HFF-Myc (cell line): ENCODE measurements around the gene CMBL.

Source experiments
- DNase-seq: peaks from one replicate; pipeline ENCODE4 v3.0.0-alpha.2; 2011; ENCODE audit warnings: low read depth; ENCODE audit errors: extremely low read depth
- H3K4me3 ChIP-seq: replicated peaks from 2 replicates; pipeline ENCODE4 v1.5.1; 2011; ENCODE audit warnings: low read depth, mild to moderate bottlenecking, control low read depth, low read length
- CTCF ChIP-seq: IDR thresholded peaks from 2 replicates; pipeline ENCODE4 v1.5.1; 2012; ENCODE audit warnings: mild to moderate bottlenecking, low read depth, low read length, control low read depth; ENCODE audit errors: missing control alignments

Gene CMBL

GRCh38 chr5:10279925-10280720, 27.6 kb downstream of the CMBL start:
- no peak for TF ChIP-seq CTCF
- H3K4me3 ChIP-seq = no peak overlapping the region
- DNase-seq = no peak

GRCh38 chr5:10279328-10279727, 28.4 kb downstream of the CMBL start:
- no peak for DNase-seq
- no peak overlapping the region for H3K4me3 ChIP-seq
- TF ChIP-seq CTCF = no peak

GRCh38 chr5:10278658-10279279, 28.9 kb downstream of the CMBL start:
- no peak for DNase-seq
- no peak for TF ChIP-seq CTCF
- no peak overlapping the region for H3K4me3 ChIP-seq

- no peak for TF ChIP-seq CTCF
- no peak overlapping the region for H3K4me3 ChIP-seq
- no peak for DNase-seq
Measured at GRCh38 chr5:10277773-10278630, 29.7 kb downstream of the CMBL start.

- no peak for TF ChIP-seq CTCF
- no peak overlapping the region for H3K4me3 ChIP-seq
- no peak for DNase-seq
Measured at GRCh38 chr5:10276691-10277090, 31.0 kb downstream of the CMBL start.

GRCh38 chr5:10275991-10276390, 31.7 kb downstream of the CMBL start:
- DNase-seq = no peak

More at GRCh38 chr5:10275991-10276390, 31.7 kb downstream of the CMBL start:
- TF ChIP-seq CTCF = no peak
- no peak overlapping the region for H3K4me3 ChIP-seq
